ENCODE measurements around the gene GID4. TPM values are rescaled to one million over a fixed set of nuclear protein-coding genes. Genes with fewer than 3 reads are reported as not detected.

Gene GID4
- total RNA-seq, 1 experiment from 2014 or later: 9.8 TPM

GRCh38 chr17:18076936-18077335 is 37.7 kb downstream of the GID4 start:
- CTCF ChIA-PET: no interaction called here
- DNase-seq (ENCODE audit: unreplicated experiment): no peak

GRCh38 chr17:18079543-18079942 is 40.3 kb downstream of the GID4 start:
- H3K36me3 Mint-ChIP-seq (ENCODE audit: insufficient read depth, unreplicated experiment): no peaks in the 10 kb centered on the region
- peaks cover 12% of the 10 kb centered on the region for H3K27me3 Mint-ChIP-seq (ENCODE audit: insufficient read depth, unreplicated experiment)
- no peaks in the 10 kb centered on the region for H3K9me3 Mint-ChIP-seq (ENCODE audit: unreplicated experiment)
- CTCF ChIA-PET: interaction anchor here (0.5 to 0.6 kb wide), 2 partner anchors 125 to 370 kb away, joined by 3 to 5 read pairs; no protein-coding TSS in a partner anchor
- BruUV-seq (replicated peaks): no TSS peak
- no peak for DNase-seq (ENCODE audit: unreplicated experiment)
- H3K4me3 Mint-ChIP-seq (ENCODE audit: unreplicated experiment): no peak overlapping the region
- TF ChIP-seq CTCF (IDR thresholded peaks at IDR 0.05; ENCODE audit: unreplicated experiment): no peak
- POLR2A ChIA-PET: no interaction called here
- H3K27ac Mint-ChIP-seq (ENCODE audit: low read depth, unreplicated experiment): no peak overlapping the region
- intact Hi-C loops (cut with micrococcal nuclease): no loop called here
- H3K4me1 Mint-ChIP-seq (ENCODE audit: insufficient read depth, unreplicated experiment): no peaks in the 10 kb centered on the region

More at GRCh38 chr17:18076936-18077335, 37.7 kb downstream of the GID4 start:
- Mint-ChIP-seq H3K27me3 (ENCODE audit: insufficient read depth, unreplicated experiment) (peaks cover 12% of the 10 kb centered on the region), H3K27ac (ENCODE audit: low read depth, unreplicated experiment) (no peak overlapping the region), H3K4me1 (ENCODE audit: insufficient read depth, unreplicated experiment) (no peaks in the 10 kb centered on the region), H3K4me3 (ENCODE audit: unreplicated experiment) (no peak overlapping the region), H3K9me3 (ENCODE audit: unreplicated experiment) (no peaks in the 10 kb centered on the region), H3K36me3 (ENCODE audit: insufficient read depth, unreplicated experiment) (no peaks in the 10 kb centered on the region)
- intact Hi-C loops (cut with micrococcal nuclease): no loop called here
- TF ChIP-seq CTCF (IDR thresholded peaks at IDR 0.05; ENCODE audit: unreplicated experiment): no peak
- no TSS peak for BruUV-seq (replicated peaks)
- POLR2A ChIA-PET: interaction anchor here (0.6 kb wide), 1 partner anchor 9 kb away, joined by 3 read pairs; no protein-coding TSS in a partner anchor

- H3K4me1 Mint-ChIP-seq (ENCODE audit: insufficient read depth, unreplicated experiment): peaks cover 15% of the 10 kb centered on the region
Measured at GRCh38 chr17:18084256-18084655, 45.0 kb downstream of the GID4 start.

More at GRCh38 chr17:18084256-18084655, 45.0 kb downstream of the GID4 start:
- ChIA-PET POLR2A (no interaction called here), CTCF (no interaction called here)
- intact Hi-C loops (cut with micrococcal nuclease): no loop called here
- Mint-ChIP-seq H3K9me3 (ENCODE audit: unreplicated experiment) (no peaks in the 10 kb centered on the region), H3K27ac (ENCODE audit: low read depth, unreplicated experiment) (no peak overlapping the region), H3K36me3 (ENCODE audit: insufficient read depth, unreplicated experiment) (no peaks in the 10 kb centered on the region), H3K4me3 (ENCODE audit: unreplicated experiment) (no peak overlapping the region), H3K27me3 (ENCODE audit: insufficient read depth, unreplicated experiment) (no peaks in the 10 kb centered on the region)
- no peak for DNase-seq (ENCODE audit: unreplicated experiment)
- no peak for TF ChIP-seq CTCF (IDR thresholded peaks at IDR 0.05; ENCODE audit: unreplicated experiment)
- no TSS peak for BruUV-seq (replicated peaks)

Data from MCF 10A (cell line).